ENCODE data around the gene DIPK1C. TPM values are rescaled to one million over a fixed set of nuclear protein-coding genes. Genes with fewer than 3 reads are reported as not detected.

Gene DIPK1C
- total RNA-seq, 1 donor from 2014 or later = not detected

DNA sequence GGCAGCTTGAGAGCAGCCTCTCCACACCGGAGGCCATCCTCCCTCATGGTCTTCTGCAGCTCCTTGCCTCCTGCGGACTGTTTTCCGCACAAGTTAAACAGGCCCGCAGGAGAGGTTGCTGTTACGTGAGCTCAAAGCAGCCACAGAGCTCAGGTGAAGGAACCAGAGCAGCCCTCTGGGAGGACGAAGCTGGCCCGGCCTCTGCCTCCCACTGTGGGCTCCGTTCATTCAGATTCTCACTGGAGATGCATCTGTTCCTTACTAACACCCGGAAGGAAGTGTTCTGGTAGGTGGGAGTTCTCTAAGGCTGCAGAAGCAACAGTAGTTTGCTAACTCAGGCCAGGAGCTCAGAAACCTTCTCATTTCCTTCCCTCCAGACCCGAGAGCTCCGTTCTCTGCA, 10.9 kb downstream of the DIPK1C start:
- TF ChIP-seq, protein P1, sequence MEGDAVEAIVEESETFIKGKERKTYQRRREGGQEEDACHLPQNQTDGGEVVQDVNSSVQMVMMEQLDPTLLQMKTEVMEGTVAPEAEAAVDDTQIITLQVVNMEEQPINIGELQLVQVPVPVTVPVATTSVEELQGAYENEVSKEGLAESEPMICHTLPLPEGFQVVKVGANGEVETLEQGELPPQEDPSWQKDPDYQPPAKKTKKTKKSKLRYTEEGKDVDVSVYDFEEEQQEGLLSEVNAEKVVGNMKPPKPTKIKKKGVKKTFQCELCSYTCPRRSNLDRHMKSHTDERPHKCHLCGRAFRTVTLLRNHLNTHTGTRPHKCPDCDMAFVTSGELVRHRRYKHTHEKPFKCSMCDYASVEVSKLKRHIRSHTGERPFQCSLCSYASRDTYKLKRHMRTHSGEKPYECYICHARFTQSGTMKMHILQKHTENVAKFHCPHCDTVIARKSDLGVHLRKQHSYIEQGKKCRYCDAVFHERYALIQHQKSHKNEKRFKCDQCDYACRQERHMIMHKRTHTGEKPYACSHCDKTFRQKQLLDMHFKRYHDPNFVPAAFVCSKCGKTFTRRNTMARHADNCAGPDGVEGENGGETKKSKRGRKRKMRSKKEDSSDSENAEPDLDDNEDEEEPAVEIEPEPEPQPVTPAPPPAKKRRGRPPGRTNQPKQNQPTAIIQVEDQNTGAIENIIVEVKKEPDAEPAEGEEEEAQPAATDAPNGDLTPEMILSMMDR (IDR thresholded peaks at IDR 0.05; ENCODE audit: insufficient read depth, low read depth, low read length) = no peak
- Histone ChIP-seq H3K27ac (ENCODE audit: low read depth, low read length) (no peak overlapping the region), H3K4me2 (ENCODE audit: low read length) (no peak overlapping the region), H4K20me1 (ENCODE audit: insufficient read depth, low read length) (no peaks in the 10 kb centered on the region), H3K9me3 (ENCODE audit: insufficient read depth, low read depth, low read length) (no peaks in the 10 kb centered on the region), H3K36me3 (ENCODE audit: insufficient read depth, low read length) (no peaks in the 10 kb centered on the region), H3K27me3 (ENCODE audit: insufficient read depth, low read length) (no peaks in the 10 kb centered on the region), H2AFZ (ENCODE audit: low read depth, low read length) (no peak overlapping the region), H3K4me1 (ENCODE audit: insufficient read depth, low read length) (no peaks in the 10 kb centered on the region), H3K9ac (ENCODE audit: low read length) (no peak overlapping the region), H3K79me2 (ENCODE audit: insufficient read depth, low read length) (no peaks in the 10 kb centered on the region), H3K4me3 (ENCODE audit: insufficient read depth, low read depth, low read length) (no peak overlapping the region)
- Mint-ChIP-seq H3K27me3 (ENCODE audit: low read depth, unreplicated experiment) (peaks cover 61% of the 10 kb centered on the region), H3K4me1 (ENCODE audit: low read depth, unreplicated experiment) (no peaks in the 10 kb centered on the region), H3K9me3 (ENCODE audit: unreplicated experiment) (no peaks in the 10 kb centered on the region), H3K36me3 (ENCODE audit: low read depth, unreplicated experiment) (no peaks in the 10 kb centered on the region), H3K27ac (ENCODE audit: unreplicated experiment) (no peak overlapping the region), H3K4me3 (ENCODE audit: unreplicated experiment) (no peak overlapping the region)
- FAIRE-seq = no peak
- DNase-seq (ENCODE audit: low read depth) = no peak

DNA sequence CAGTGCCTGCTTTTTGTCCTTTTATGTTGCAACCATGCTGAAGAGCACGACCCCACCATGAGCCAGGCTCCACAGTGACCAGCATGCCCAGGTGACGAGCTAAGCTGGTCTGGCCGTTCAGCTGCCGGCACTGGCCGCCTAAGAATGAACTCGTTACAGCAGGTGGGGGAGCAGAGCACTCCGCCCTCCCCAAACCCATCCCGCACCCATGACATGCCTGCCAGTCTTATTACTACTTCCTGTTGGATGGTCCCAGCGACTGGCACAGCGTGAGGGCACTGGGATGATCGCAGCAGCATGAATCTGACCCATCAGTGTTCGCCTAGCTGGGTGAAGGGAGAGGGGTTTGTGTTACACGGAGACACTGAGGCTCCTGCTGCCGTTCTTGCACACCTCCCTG, 11.5 kb downstream of the DIPK1C start:
- TF ChIP-seq, protein P1 (IDR thresholded peaks at IDR 0.05; ENCODE audit: insufficient read depth, low read depth, low read length) = no peak
- no peak for TF ChIP-seq EZH2 (IDR thresholded peaks at IDR 0.05; ENCODE audit: insufficient read depth, low read length)
- Mint-ChIP-seq H3K36me3 (ENCODE audit: low read depth, unreplicated experiment) (no peaks in the 10 kb centered on the region), H3K27me3 (ENCODE audit: low read depth, unreplicated experiment) (peaks cover 60% of the 10 kb centered on the region), H3K4me1 (ENCODE audit: low read depth, unreplicated experiment) (no peaks in the 10 kb centered on the region), H3K4me3 (ENCODE audit: unreplicated experiment) (no peak overlapping the region), H3K27ac (ENCODE audit: unreplicated experiment) (no peak overlapping the region), H3K9me3 (ENCODE audit: unreplicated experiment) (no peaks in the 10 kb centered on the region)
- Histone ChIP-seq H4K20me1 (ENCODE audit: insufficient read depth, low read length) (no peaks in the 10 kb centered on the region), H3K4me1 (ENCODE audit: insufficient read depth, low read length) (no peaks in the 10 kb centered on the region), H3K79me2 (ENCODE audit: insufficient read depth, low read length) (no peaks in the 10 kb centered on the region), H3K9ac (ENCODE audit: low read length) (no peak overlapping the region), H3K27me3 (ENCODE audit: insufficient read depth, low read length) (no peaks in the 10 kb centered on the region), H2AFZ (ENCODE audit: low read depth, low read length) (no peak overlapping the region), H3K27ac (ENCODE audit: low read depth, low read length) (no peak overlapping the region), H3K4me2 (ENCODE audit: low read length) (no peak overlapping the region), H3K9me3 (ENCODE audit: insufficient read depth, low read depth, low read length) (no peaks in the 10 kb centered on the region), H3K36me3 (ENCODE audit: insufficient read depth, low read length) (no peaks in the 10 kb centered on the region), H3K4me3 (ENCODE audit: insufficient read depth, low read depth, low read length) (no peak overlapping the region)
- FAIRE-seq = no peak
- no peak for DNase-seq (ENCODE audit: low read depth)

DNA sequence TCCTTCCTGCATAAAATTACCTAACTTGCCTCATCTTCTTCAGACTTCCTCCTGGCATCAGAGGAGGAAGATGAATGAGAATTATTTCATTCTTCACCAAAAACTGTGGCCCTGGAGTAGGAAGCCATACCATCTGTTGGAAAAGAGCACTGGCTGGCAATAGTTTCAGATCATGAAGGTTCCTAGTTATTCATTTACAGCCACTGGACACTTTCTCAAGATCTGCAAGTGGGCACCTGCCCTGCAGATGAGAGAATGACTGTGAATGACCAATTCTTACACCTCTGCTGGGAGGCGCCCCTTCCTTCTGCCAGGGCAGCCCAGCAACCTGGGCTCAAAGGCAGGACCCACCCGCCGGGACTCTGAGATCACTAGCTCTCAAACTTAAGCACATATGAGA, 13.0 kb downstream of the DIPK1C start:
- Mint-ChIP-seq H3K9me3 (ENCODE audit: unreplicated experiment) (no peaks in the 10 kb centered on the region), H3K27me3 (ENCODE audit: low read depth, unreplicated experiment) (peaks cover 53% of the 10 kb centered on the region), H3K4me3 (ENCODE audit: unreplicated experiment) (no peak overlapping the region), H3K36me3 (ENCODE audit: low read depth, unreplicated experiment) (no peaks in the 10 kb centered on the region), H3K4me1 (ENCODE audit: low read depth, unreplicated experiment) (no peaks in the 10 kb centered on the region), H3K27ac (ENCODE audit: unreplicated experiment) (no peak overlapping the region)
- H3K27ac ChIP-seq (ENCODE audit: low read depth, low read length) = no peak overlapping the region
- H3K36me3 ChIP-seq (ENCODE audit: insufficient read depth, low read length) = no peaks in the 10 kb centered on the region
- no peak for TF ChIP-seq EZH2 (IDR thresholded peaks at IDR 0.05; ENCODE audit: insufficient read depth, low read length)
- TF ChIP-seq, protein P1 (IDR thresholded peaks at IDR 0.05; ENCODE audit: insufficient read depth, low read depth, low read length) = no peak
- H3K9me3 ChIP-seq (ENCODE audit: insufficient read depth, low read depth, low read length) = no peaks in the 10 kb centered on the region
- no peaks in the 10 kb centered on the region for H3K4me1 ChIP-seq (ENCODE audit: insufficient read depth, low read length)
- no peak for FAIRE-seq
- H3K4me3 ChIP-seq (ENCODE audit: insufficient read depth, low read depth, low read length) = no peak overlapping the region
- H3K9ac ChIP-seq (ENCODE audit: low read length) = no peak overlapping the region
- no peak overlapping the region for H2AFZ ChIP-seq (ENCODE audit: low read depth, low read length)
- no peaks in the 10 kb centered on the region for H3K79me2 ChIP-seq (ENCODE audit: insufficient read depth, low read length)
- H4K20me1 ChIP-seq (ENCODE audit: insufficient read depth, low read length) = no peaks in the 10 kb centered on the region
- H3K27me3 ChIP-seq (ENCODE audit: insufficient read depth, low read length) = no peaks in the 10 kb centered on the region
- no peak overlapping the region for H3K4me2 ChIP-seq (ENCODE audit: low read length)
- DNase-seq (ENCODE audit: low read depth) = no peak

Data from astrocyte (in vitro differentiated cells and primary cell).